Glutamatergic neuron (in vitro differentiated cells): ENCODE measurements around the gene TMEM121. TPM values are rescaled to one million over a fixed set of nuclear protein-coding genes. Genes with fewer than 3 reads are reported as not detected.

Experiments used
- DNase-seq: peaks from one replicate; pipeline ENCODE4 v3.0.0; 2022
- H3K27ac Mint-ChIP-seq: one replicate; pipeline ENCODE4 v1.8.0; 2020; ENCODE audit warnings: mild to moderate bottlenecking, mixed read lengths, inconsistent platforms; ENCODE audit not compliant: unreplicated experiment
- H3K27me3 Mint-ChIP-seq: one replicate; pipeline ENCODE4 v1.8.0; 2020; ENCODE audit warnings: mild to moderate bottlenecking, moderate library complexity, mixed read lengths, inconsistent platforms; ENCODE audit not compliant: unreplicated experiment
- H3K36me3 Mint-ChIP-seq: one replicate; pipeline ENCODE4 v1.8.0; 2020; ENCODE audit warnings: mild to moderate bottlenecking, mixed read lengths, inconsistent platforms; ENCODE audit not compliant: unreplicated experiment
- H3K4me1 Mint-ChIP-seq: one replicate; pipeline ENCODE4 v1.8.0; 2020; ENCODE audit warnings: mild to moderate bottlenecking, low read depth, mixed read lengths, inconsistent platforms; ENCODE audit not compliant: unreplicated experiment
- H3K4me3 Mint-ChIP-seq: one replicate; pipeline ENCODE4 v1.8.0; 2020; ENCODE audit warnings: mild to moderate bottlenecking, mixed read lengths, inconsistent platforms; ENCODE audit not compliant: unreplicated experiment
- H3K9me3 Mint-ChIP-seq: one replicate; pipeline ENCODE4 v1.8.0; 2020; ENCODE audit warnings: mild to moderate bottlenecking, moderate library complexity, mixed read lengths, inconsistent platforms; ENCODE audit not compliant: unreplicated experiment
- CTCF ChIP-seq: fragments of 200-600 bp; sonication (generic); IDR thresholded peaks from one replicate; pipeline ENCODE4 v1.5.0; 2021; ENCODE audit not compliant: partially characterized antibody, unreplicated experiment
- total RNA-seq: library from RNA; stranded (reverse); fragmentation: NEBNext Ultra II Directional; extraction: Animal tissue kit (Norgen Biotek cat#: 25700); gene quantifications from one replicate; pipeline ENCODE4 v1.2.1, GENCODE V29; 2021; ENCODE audit not compliant: unreplicated experiment

TMEM121 gene
- total RNA-seq, 1 donor from 2014 or later: 2.7 TPM

GRCh38 chr14:105479431-105480158 is 46.8 kb upstream of the TMEM121 start:
- no peak overlapping the region for H3K27ac Mint-ChIP-seq
- H3K27me3 Mint-ChIP-seq: peaks cover 15% of the 10 kb centered on the region

GRCh38 chr14:105480199-105480746 is 46.1 kb upstream of the TMEM121 start:
- Mint-ChIP-seq H3K27ac (no peak overlapping the region), H3K36me3 (no peaks in the 10 kb centered on the region), H3K4me3 (no peak overlapping the region), H3K27me3 (peaks cover 18% of the 10 kb centered on the region), H3K4me1 (peaks cover 7% of the 10 kb centered on the region), H3K9me3 (peaks cover 5% of the 10 kb centered on the region)
- DNase-seq: no peak
- TF ChIP-seq CTCF: no peak

More at GRCh38 chr14:105479431-105480158, 46.8 kb upstream of the TMEM121 start:
- Mint-ChIP-seq H3K9me3 (peaks cover 5% of the 10 kb centered on the region), H3K4me1 (peaks cover 7% of the 10 kb centered on the region), H3K36me3 (no peaks in the 10 kb centered on the region), H3K4me3 (no peak overlapping the region)
- DNase-seq: no peak
- TF ChIP-seq CTCF: no peak

- peak overlapping the region; percentile 33 for H3K27ac Mint-ChIP-seq
- no peak overlapping the region for H3K4me3 Mint-ChIP-seq
- no peaks in the 10 kb centered on the region for H3K36me3 Mint-ChIP-seq
- H3K4me1 Mint-ChIP-seq: peaks cover 7% of the 10 kb centered on the region
- H3K9me3 Mint-ChIP-seq: peaks cover 5% of the 10 kb centered on the region
- peak; percentile 95 for DNase-seq
- peak; percentile 99 for TF ChIP-seq CTCF
- peaks cover 21% of the 10 kb centered on the region for H3K27me3 Mint-ChIP-seq
Measured at GRCh38 chr14:105480807-105481801, 45.3 kb upstream of the TMEM121 start.

- Mint-ChIP-seq H3K36me3 (no peaks in the 10 kb centered on the region), H3K27ac (peak overlapping the region; percentile 72), H3K27me3 (peaks cover 21% of the 10 kb centered on the region), H3K9me3 (peaks cover 5% of the 10 kb centered on the region), H3K4me1 (peaks cover 7% of the 10 kb centered on the region), H3K4me3 (peak overlapping the region; percentile 61)
- TF ChIP-seq CTCF: peak; percentile 8
- DNase-seq: peak; percentile 77
Measured at GRCh38 chr14:105481886-105482457, 44.4 kb upstream of the TMEM121 start.
